ENCODE results near the gene MPZL3. TPM values are rescaled to one million over a fixed set of nuclear protein-coding genes. Genes with fewer than 3 reads are reported as not detected.
"Not testable (repeated sequence)": the region's sequence is repeated elsewhere in the genome, so short reads cannot be mapped to it uniquely, and the experiment has no call there.

MPZL3 gene
- total RNA-seq, 2 donors from 2014 or later, result 31.5 to 111 TPM

- peak; percentile 54 for ATAC-seq (replicated peaks)
- Mint-ChIP-seq H3K4me1 (peaks cover 36% of the 10 kb centered on the region), H3K27me3 (no peaks in the 10 kb centered on the region), H3K9me3 (no peaks in the 10 kb centered on the region), H3K27ac (no peak overlapping the region), H3K36me3 (ENCODE audit: low read depth) (peaks cover 16% of the 10 kb centered on the region), H3K4me3 (no peak overlapping the region)
Observed at GRCh38 chr11:118202599-118203422, 49.4 kb downstream of the MPZL3 start.

GRCh38 chr11:118201966-118202365 lies 50.2 kb downstream of the MPZL3 start:
- Mint-ChIP-seq H3K4me3 (no peak overlapping the region), H3K36me3 (ENCODE audit: low read depth) (peaks cover 24% of the 10 kb centered on the region), H3K4me1 (peaks cover 29% of the 10 kb centered on the region), H3K27ac (no peak overlapping the region), H3K9me3 (no peaks in the 10 kb centered on the region), H3K27me3 (no peaks in the 10 kb centered on the region)
- ATAC-seq (replicated peaks), result no peak

GRCh38 chr11:118200901-118201680 lies 51.1 kb downstream of the MPZL3 start:
- Mint-ChIP-seq H3K36me3 (ENCODE audit: low read depth) (peaks cover 33% of the 10 kb centered on the region), H3K9me3 (no peaks in the 10 kb centered on the region), H3K4me3 (no peak overlapping the region), H3K27me3 (no peaks in the 10 kb centered on the region), H3K4me1 (peaks cover 20% of the 10 kb centered on the region), H3K27ac (no peak overlapping the region)
- ATAC-seq (replicated peaks), result peak; percentile 84

- peaks cover 39% of the 10 kb centered on the region for H3K36me3 Mint-ChIP-seq (ENCODE audit: low read depth)
- no peaks in the 10 kb centered on the region for H3K27me3 Mint-ChIP-seq
- peaks cover 14% of the 10 kb centered on the region for H3K4me1 Mint-ChIP-seq
- H3K9me3 Mint-ChIP-seq, result no peaks in the 10 kb centered on the region
- H3K27ac Mint-ChIP-seq, result no peak overlapping the region
- no peak for ATAC-seq (replicated peaks)
- H3K4me3 Mint-ChIP-seq, result no peak overlapping the region
Observed at GRCh38 chr11:118200497-118200896, 51.7 kb downstream of the MPZL3 start.

- peaks cover 12% of the 10 kb centered on the region for H3K4me1 Mint-ChIP-seq
- no peaks in the 10 kb centered on the region for H3K27me3 Mint-ChIP-seq
- H3K9me3 Mint-ChIP-seq, result no peaks in the 10 kb centered on the region
- H3K27ac Mint-ChIP-seq, result peak overlapping the region; percentile 71
- H3K36me3 Mint-ChIP-seq (ENCODE audit: low read depth), result peaks cover 52% of the 10 kb centered on the region
- H3K4me3 Mint-ChIP-seq, result no peak overlapping the region
- ATAC-seq (replicated peaks), result no peak
Observed at GRCh38 chr11:118199135-118199534, 53.0 kb downstream of the MPZL3 start.

GRCh38 chr11:118198370-118198769 lies 53.8 kb downstream of the MPZL3 start:
- Mint-ChIP-seq H3K9me3 (no peaks in the 10 kb centered on the region), H3K36me3 (ENCODE audit: low read depth) (peaks cover 60% of the 10 kb centered on the region), H3K27ac (peak overlapping the region; percentile 71), H3K4me3 (no peak overlapping the region), H3K27me3 (no peaks in the 10 kb centered on the region), H3K4me1 (peaks cover 12% of the 10 kb centered on the region)
- peak; percentile 18 for ATAC-seq (replicated peaks)

GRCh38 chr11:118194835-118195627 lies 57.1 kb downstream of the MPZL3 start:
- H3K27me3 Mint-ChIP-seq, result no peaks in the 10 kb centered on the region
- no peak overlapping the region for H3K4me3 Mint-ChIP-seq
- no peaks in the 10 kb centered on the region for H3K9me3 Mint-ChIP-seq
- ATAC-seq (replicated peaks), result no peak
- peaks cover 8% of the 10 kb centered on the region for H3K4me1 Mint-ChIP-seq
- peaks cover 87% of the 10 kb centered on the region for H3K36me3 Mint-ChIP-seq (ENCODE audit: low read depth)
- peak overlapping the region; percentile 43 for H3K27ac Mint-ChIP-seq

GRCh38 chr11:118193910-118194566 lies 58.1 kb downstream of the MPZL3 start:
- Mint-ChIP-seq H3K36me3 (ENCODE audit: low read depth) (peaks cover 84% of the 10 kb centered on the region), H3K4me1 (peaks cover 4% of the 10 kb centered on the region), H3K9me3 (no peaks in the 10 kb centered on the region), H3K27ac (peak overlapping the region; percentile 20), H3K4me3 (no peak overlapping the region), H3K27me3 (peaks cover 3% of the 10 kb centered on the region)
- no peak for ATAC-seq (replicated peaks)

- peaks cover 71% of the 10 kb centered on the region for H3K36me3 Mint-ChIP-seq (ENCODE audit: low read depth)
- not testable (repeated sequence) for ATAC-seq (replicated peaks); H3K9me3 Mint-ChIP-seq; H3K27me3 Mint-ChIP-seq; H3K4me1 Mint-ChIP-seq; H3K4me3 Mint-ChIP-seq; H3K27ac Mint-ChIP-seq
Observed at GRCh38 chr11:118192817-118193216, 59.3 kb downstream of the MPZL3 start.

GRCh38 chr11:118190942-118191506 lies 61.1 kb downstream of the MPZL3 start:
- H3K4me1 Mint-ChIP-seq; H3K27ac Mint-ChIP-seq; H3K27me3 Mint-ChIP-seq; H3K9me3 Mint-ChIP-seq; ATAC-seq (replicated peaks); H3K4me3 Mint-ChIP-seq: not testable (repeated sequence)
- H3K36me3 Mint-ChIP-seq (ENCODE audit: low read depth), result peaks cover 54% of the 10 kb centered on the region

- Mint-ChIP-seq H3K4me3 (no peak overlapping the region), H3K27ac (no peak overlapping the region), H3K9me3 (no peaks in the 10 kb centered on the region), H3K36me3 (ENCODE audit: low read depth) (peaks cover 9% of the 10 kb centered on the region), H3K4me1 (no peaks in the 10 kb centered on the region), H3K27me3 (peaks cover 7% of the 10 kb centered on the region)
- ATAC-seq (replicated peaks), result no peak
Observed at GRCh38 chr11:118186346-118187107, 65.6 kb downstream of the MPZL3 start.

GRCh38 chr11:118184784-118185579 lies 67.2 kb downstream of the MPZL3 start:
- H3K4me1 Mint-ChIP-seq, result no peaks in the 10 kb centered on the region
- no peak overlapping the region for H3K4me3 Mint-ChIP-seq
- peaks cover 11% of the 10 kb centered on the region for H3K27me3 Mint-ChIP-seq
- H3K27ac Mint-ChIP-seq, result no peak overlapping the region
- H3K36me3 Mint-ChIP-seq (ENCODE audit: low read depth), result no peaks in the 10 kb centered on the region
- H3K9me3 Mint-ChIP-seq, result no peaks in the 10 kb centered on the region
- no peak for ATAC-seq (replicated peaks)

- not testable (repeated sequence) for H3K4me3 Mint-ChIP-seq; ATAC-seq (replicated peaks); H3K4me1 Mint-ChIP-seq; H3K36me3 Mint-ChIP-seq (ENCODE audit: low read depth); H3K27ac Mint-ChIP-seq; H3K27me3 Mint-ChIP-seq; H3K9me3 Mint-ChIP-seq
Observed at GRCh38 chr11:118183691-118184090, 68.5 kb downstream of the MPZL3 start.

Measured in activated T-helper 17 cell treated with anti-CD3 and anti-CD28 coated beads, Interleukin-2, amount 50 U/mL, for 72 hours (primary cell).